GM12878 (cell line): ENCODE measurements around the gene SMIM35. TPM values are rescaled to one million over a fixed set of nuclear protein-coding genes. Genes with fewer than 3 reads are reported as not detected.

Experiments used
- ATAC-seq: fragments of 200-7000 bp; cut with Tn5 transposase; 3 replicates; pipeline ENCODE4 v1.9.1; 2020; ENCODE audit warnings: mild to moderate bottlenecking, moderate library complexity
- BruUV-seq: library from RNA; stranded (reverse); fragments of 400-500 nt; replicated peaks from 2 replicates; lab custom pipeline; 2021; lab: Mats Ljungman, UMichigan
- CTCF ChIA-PET: fragments of 300-600 bp; sonication (Branson Sonifier 250); formaldehyde crosslinking; extraction: SDS; loops from one replicate; lab custom pipeline; 2021; ENCODE audit warnings: inconsistent platforms; lab: Yijun Ruan, JAX
- POLR2A ChIA-PET: fragments of 350-600 bp; formaldehyde crosslinking; extraction: SDS; loops from one replicate; lab custom pipeline; 2021; ENCODE audit warnings: inconsistent platforms; lab: Charles Lee
- RAD21 ChIA-PET: fragments of 300-600 bp; sonication (Branson Sonifier 250); formaldehyde crosslinking; loops from one replicate; lab custom pipeline; 2023; ENCODE audit warnings: antibody characterized with exemption; ENCODE audit not compliant: unreplicated experiment; lab: Charles Lee
- SMC1A ChIA-PET: fragments of 300-600 bp; sonication (Branson Sonifier 250); formaldehyde crosslinking; loops from one replicate; lab custom pipeline; 2023; ENCODE audit not compliant: unreplicated experiment, uncharacterized antibody; lab: Charles Lee
- DNase-seq: peaks from one replicate; pipeline ENCODE4 v3.0.0-alpha.2; 2011; ENCODE audit warnings: low read depth, low spot score
- FAIRE-seq: peaks from 3 replicates; lab custom pipeline; 2011; peaks lifted over from hg19 to GRCh38; lab: Jason Lieb, UNC
- H2AFZ ChIP-seq: 2 replicates; pipeline ENCODE4 v1.6.0; 2011; ENCODE audit warnings: low read depth, low read length, control low read depth; ENCODE audit not compliant: control insufficient read depth
- H3K27ac ChIP-seq: 2 replicates; pipeline ENCODE4 v1.5.1; 2011; ENCODE audit warnings: control low read depth; ENCODE audit not compliant: control insufficient read depth, insufficient read depth
- H3K27me3 ChIP-seq, 2 experiments: replicated peaks in 1 of 2; 2 replicates each; pipeline versions ENCODE4 v1.6.0 to v1.6.1; 2011; ENCODE audit warnings: low read length in 1 of 2; ENCODE audit not compliant: control insufficient read depth in 2 of 2, insufficient read depth in 2 of 2
- H3K36me3 ChIP-seq, 2 experiments: 2 replicates each; pipeline ENCODE4 v1.5.1; 2011; ENCODE audit warnings: low read length in 1 of 2; ENCODE audit not compliant: control insufficient read depth in 2 of 2, insufficient read depth in 2 of 2
- H3K4me1 ChIP-seq: 2 replicates; pipeline ENCODE4 v1.6.1; 2011; ENCODE audit warnings: mild to moderate bottlenecking, low read length, moderate library complexity, mixed read lengths; ENCODE audit not compliant: control insufficient read depth, insufficient read depth
- H3K4me2 ChIP-seq: 2 replicates; pipeline ENCODE4 v1.6.0; 2011; ENCODE audit warnings: control low read depth; ENCODE audit not compliant: control insufficient read depth, insufficient read depth
- H3K4me3 ChIP-seq: fragments of 200-600 bp; sonication (generic); 2 replicates; pipeline ENCODE4 v1.5.1; 2016
- H3K79me2 ChIP-seq: 2 replicates; pipeline ENCODE4 v1.6.0; 2011; ENCODE audit warnings: low read length; ENCODE audit not compliant: control insufficient read depth, insufficient read depth
- H3K9ac ChIP-seq: 2 replicates; pipeline ENCODE4 v1.8.0; 2011; ENCODE audit warnings: low read length, control low read depth, mixed read lengths; ENCODE audit not compliant: control insufficient read depth, insufficient read depth
- H3K9me3 ChIP-seq: replicated peaks from 3 replicates; pipeline ENCODE4 v1.5.1; 2011; ENCODE audit warnings: mild to moderate bottlenecking, low read length; ENCODE audit not compliant: control insufficient read depth, insufficient read depth
- H4K20me1 ChIP-seq: 2 replicates; pipeline ENCODE4 v1.6.0; 2011; ENCODE audit not compliant: control insufficient read depth, insufficient read depth
- ATF3 ChIP-seq: IDR thresholded peaks from 2 replicates; pipeline ENCODE4 v1.6.1; 2011; ENCODE audit warnings: low read depth, mild to moderate bottlenecking, low read length, moderate library complexity, borderline replicate concordance; ENCODE audit errors: extremely low read depth
- BHLHE40 ChIP-seq, 2 experiments: fragments of 450-650 bp in 1 of 2; IDR thresholded peaks; 2 replicates each; pipeline ENCODE4 v1.6.1; 2011 to 2017; ENCODE audit warnings: low read depth in 2 of 2, borderline replicate concordance in 1 of 2, improper control_type of control experiment in 1 of 2, low read length in 1 of 2, mild to moderate bottlenecking in 1 of 2
- CHD4 ChIP-seq: fragments of 200-600 bp; sonication (generic); IDR thresholded peaks from 2 replicates; pipeline ENCODE4 v1.6.1; 2016; ENCODE audit warnings: mild to moderate bottlenecking
- CREM ChIP-seq: IDR thresholded peaks from 2 replicates; pipeline ENCODE4 v1.6.1; 2014; ENCODE audit warnings: antibody characterized with exemption, low read depth
- EP300 ChIP-seq, 2 experiments: fragments of 150-350 bp in 1 of 2; IDR thresholded peaks; 2 replicates each; pipeline ENCODE4 v1.6.1; 2011 to 2012; ENCODE audit warnings: low read depth in 2 of 2, low read length in 2 of 2, borderline replicate concordance in 1 of 2, improper control_type of control experiment in 1 of 2, inconsistent platforms in 1 of 2; ENCODE audit not compliant: control insufficient read depth in 1 of 2
- HDGF ChIP-seq: fragments of 450-650 bp; IDR thresholded peaks from 2 replicates; pipeline ENCODE4 v1.6.1; 2016; ENCODE audit warnings: antibody characterized with exemption
- LARP7 ChIP-seq: fragments of 450-650 bp; IDR thresholded peaks from 2 replicates; pipeline ENCODE4 v1.6.1; 2017; ENCODE audit warnings: mild to moderate bottlenecking
- MTA3 ChIP-seq: IDR thresholded peaks from 2 replicates; pipeline ENCODE4 v1.6.1; 2012; ENCODE audit warnings: low read length, inconsistent platforms, borderline replicate concordance
- PML ChIP-seq: IDR thresholded peaks from 2 replicates; pipeline ENCODE4 v1.6.1; 2012; ENCODE audit warnings: low read length, inconsistent platforms
- SMAD5 ChIP-seq: IDR thresholded peaks from 2 replicates; pipeline ENCODE4 v1.6.1; 2016; ENCODE audit warnings: antibody characterized with exemption, low read depth
- SMC3 ChIP-seq: IDR thresholded peaks from 2 replicates; pipeline ENCODE4 v1.6.1; 2011; ENCODE audit warnings: low read length, improper control_type of control experiment, borderline replicate concordance
- TARDBP ChIP-seq: IDR thresholded peaks from 2 replicates; pipeline ENCODE4 v1.6.1; 2016; ENCODE audit warnings: borderline replicate concordance
- ZNF592 ChIP-seq: fragments of 450-650 bp; IDR thresholded peaks from 2 replicates; pipeline ENCODE4 v1.6.1; 2017; ENCODE audit warnings: mild to moderate bottlenecking, moderate library complexity
- ZNF687 ChIP-seq: fragments of 450-650 bp; IDR thresholded peaks from 2 replicates; pipeline ENCODE4 v1.6.1; 2017; ENCODE audit warnings: mild to moderate bottlenecking, moderate library complexity
- ZZZ3 ChIP-seq: IDR thresholded peaks from 2 replicates; pipeline ENCODE4 v1.6.1; 2011; ENCODE audit warnings: low read depth; ENCODE audit not compliant: control insufficient read depth, insufficient read length
- whole genome bisulfite sequencing: methylation state at CpG from one replicate; pipeline ENCODE4 v1.1.6; 2016; ENCODE audit warnings: low lambda C conversion rate; ENCODE audit not compliant: insufficient replicate concordance, insufficient coverage; ENCODE audit errors: missing lambda C conversion rate; 5-methylcytosine and 5-hydroxymethylcytosine counted together
- in situ Hi-C: fragments of 300-500 bp; cut with MboI; formaldehyde crosslinking; loops from 9 replicates; pipeline ENCODE4 v1.14.3; 2018; ENCODE audit warnings: mixed read lengths
- intact Hi-C: fragments of 100-400 bp; cut with micrococcal nuclease; formaldehyde crosslinking; loops from one replicate; pipeline ENCODE4 v1.14.2; 2022; ENCODE audit not compliant: unreplicated experiment
- polyA plus RNA-seq, 11 experiments: library from polyadenylated mRNA; depleted of rRNA in 4 of 11; unstranded in 6 of 11; stranded (reverse) in 5 of 11; fragments of >200 nt; fragmentation: Nextera tagmentation in 4 of 11; fragmentation: Illumina TruSeq in 1 of 11; extraction: Ambion mirVana in 4 of 11; extraction: Trizol in 1 of 11; gene quantifications; 1 replicate in 1 of 11; 2 replicates in 10 of 11; pipeline versions ENCODE4 v1.2.1 to v1.2.3, GENCODE V29; 2011 to 2016; ENCODE audit warnings: inconsistent platforms in 2 of 11, missing spikeins in 2 of 11, low read depth in 1 of 11
- total RNA-seq, 4 experiments: library from RNA; depleted of rRNA in 3 of 4; stranded (reverse); fragments of >200 nt in 3 of 4; fragmentation: Illumina TruSeq in 1 of 4; extraction: Trizol in 1 of 4; gene quantifications; 2 replicates each; pipeline versions ENCODE4 v1.2.1 to v1.2.3, GENCODE V29; 2013 to 2021

Gene SMIM35
- total and polyA plus RNA-seq, 10 of the 15 experiments (the other 5 are each of a cell fraction or from before 2014, with no cell fraction given) = 0.02 to 1.1 (median 0.05) TPM; not detected in 5

- Histone ChIP-seq H3K9me3 (no peaks in the 10 kb centered on the region), H3K27ac (no peak overlapping the region), H4K20me1 (no peaks in the 10 kb centered on the region), H2AFZ (no peak overlapping the region), H3K4me1 (peaks cover 28% of the 10 kb centered on the region), H3K9ac (no peak overlapping the region), H3K4me2 (no peak overlapping the region), H3K27me3 (no peaks in the 10 kb centered on the region), H3K36me3 (no peaks in the 10 kb centered on the region), H3K4me3 (no peak overlapping the region), H3K79me2 (no peaks in the 10 kb centered on the region)
- in situ Hi-C loops (loop anchor here (25.0 kb wide), 1 partner anchor 613 kb away; no protein-coding TSS in a partner anchor), intact Hi-C loops (loop anchor here (2.0 kb wide), 1 partner anchor 64 kb away; the partner anchor contains the start of gene IL10RA)
- SMC1A ChIA-PET = interaction anchor here (1.5 to 8.2 kb wide), 8 partner anchors 39 to 241 kb away, joined by 4 to 295 read pairs (median 66); partner anchors contain the start of genes FXYD2 and IL10RA
- WGBS = 85% methylated on average over 7 of the region's 7 CpGs
- FAIRE-seq (no peak), DNase-seq (no peak), ATAC-seq (no peak)
- BruUV-seq = no TSS peak
- CTCF ChIA-PET = interaction anchor here (0.6 to 9.1 kb wide), 12 partner anchors 8 to 624 kb away, joined by 3 to 364 read pairs (median 12); partner anchors contain the start of genes FXYD2 and IL10RA
- POLR2A ChIA-PET = no interaction called here
- RAD21 ChIA-PET = interaction anchor here (5.3 to 7.3 kb wide), 5 partner anchors 64 to 242 kb away, joined by 52 to 248 read pairs (median 93); partner anchors contain the start of genes FXYD2 and IL10RA
- no peak for TF ChIP-seq MTA3
- TF ChIP-seq CHD4 = no peak
- TF ChIP-seq EP300 (IDR thresholded peaks at IDR 0.05; ENCODE audit: borderline replicate concordance in 1 of 2, control insufficient read depth in 1 of 2, low read depth in 2 of 2, low read length in 2 of 2) = no peak
- TF ChIP-seq HDGF = no peak
- TF ChIP-seq ZNF592 = no peak
- TF ChIP-seq PML = no peak
- TF ChIP-seq ZZZ3 = no peak
- TF ChIP-seq SMAD5 = no peak
- no peak for TF ChIP-seq CREM
- TF ChIP-seq ATF3 = no peak
- TF ChIP-seq LARP7 = no peak
- TF ChIP-seq SMC3 = no peak
- TF ChIP-seq BHLHE40 (IDR thresholded peaks at IDR 0.05; ENCODE audit: borderline replicate concordance in 1 of 2, low read depth in 2 of 2, low read length in 1 of 2) = no peak
- no peak for TF ChIP-seq TARDBP
- no peak for TF ChIP-seq ZNF687
These were observed 36.4 kb downstream of the SMIM35 start for GRCh38 chr11:118050208-118050891.
